GM18505 (cell line): ENCODE measurements around the gene BTBD9.
"Not testable (repeated sequence)": the region's sequence is repeated elsewhere in the genome, so short reads cannot be mapped to it uniquely, and the experiment has no call there.

Source experiments
- ATAC-seq: cut with Tn5 transposase; IDR thresholded peaks from one replicate; pipeline ENCODE4 v1.9.1; 2021; ENCODE audit not compliant: unreplicated experiment
- POLR2A ChIP-seq: IDR thresholded peaks from 4 replicates; pipeline ENCODE4 v1.6.1; 2011; ENCODE audit warnings: borderline replicate concordance; ENCODE audit not compliant: insufficient read depth, insufficient read length; ENCODE audit errors: extremely low read depth

The BTBD9 gene

GRCh38 chr6:38443352-38444144 is 196.2 kb downstream of the BTBD9 start:
- no peak for ATAC-seq
- no peak for TF ChIP-seq POLR2A

- TF ChIP-seq POLR2A, result no peak
- ATAC-seq, result no peak
Measured at GRCh38 chr6:38438097-38438496, 201.6 kb downstream of the BTBD9 start.

- no peak for TF ChIP-seq POLR2A
- no peak for ATAC-seq
Measured at GRCh38 chr6:38436726-38437465, 202.8 kb downstream of the BTBD9 start.

GRCh38 chr6:38435330-38435729 is 204.4 kb downstream of the BTBD9 start:
- no peak for ATAC-seq
- TF ChIP-seq POLR2A, result no peak

- TF ChIP-seq POLR2A, result no peak
- ATAC-seq, result no peak
Measured at GRCh38 chr6:38434051-38434450, 205.7 kb downstream of the BTBD9 start.

- ATAC-seq, result no peak
- no peak for TF ChIP-seq POLR2A
Measured at GRCh38 chr6:38432479-38432878, 207.2 kb downstream of the BTBD9 start.

GRCh38 chr6:38432079-38432478 is 207.7 kb downstream of the BTBD9 start:
- ATAC-seq, result no peak
- no peak for TF ChIP-seq POLR2A

GRCh38 chr6:38429546-38429945 is 210.2 kb downstream of the BTBD9 start:
- TF ChIP-seq POLR2A, result no peak
- ATAC-seq, result no peak

GRCh38 chr6:38427492-38428210 is 212.1 kb downstream of the BTBD9 start:
- no peak for ATAC-seq
- no peak for TF ChIP-seq POLR2A

GRCh38 chr6:38425788-38426488 is 213.8 kb downstream of the BTBD9 start:
- ATAC-seq, result not testable (repeated sequence)

GRCh38 chr6:38423746-38424145 is 216.0 kb downstream of the BTBD9 start:
- ATAC-seq, result no peak
- TF ChIP-seq POLR2A, result no peak

GRCh38 chr6:38420207-38420606 is 219.5 kb downstream of the BTBD9 start:
- no peak for ATAC-seq
- TF ChIP-seq POLR2A, result no peak

- TF ChIP-seq POLR2A, result no peak
- no peak for ATAC-seq
Measured at GRCh38 chr6:38417521-38417920, 222.2 kb downstream of the BTBD9 start.

- TF ChIP-seq POLR2A, result no peak
- no peak for ATAC-seq
Measured at GRCh38 chr6:38415231-38416005, 224.3 kb downstream of the BTBD9 start.
